ENCODE results near the gene MGMT.

MGMT gene

DNA sequence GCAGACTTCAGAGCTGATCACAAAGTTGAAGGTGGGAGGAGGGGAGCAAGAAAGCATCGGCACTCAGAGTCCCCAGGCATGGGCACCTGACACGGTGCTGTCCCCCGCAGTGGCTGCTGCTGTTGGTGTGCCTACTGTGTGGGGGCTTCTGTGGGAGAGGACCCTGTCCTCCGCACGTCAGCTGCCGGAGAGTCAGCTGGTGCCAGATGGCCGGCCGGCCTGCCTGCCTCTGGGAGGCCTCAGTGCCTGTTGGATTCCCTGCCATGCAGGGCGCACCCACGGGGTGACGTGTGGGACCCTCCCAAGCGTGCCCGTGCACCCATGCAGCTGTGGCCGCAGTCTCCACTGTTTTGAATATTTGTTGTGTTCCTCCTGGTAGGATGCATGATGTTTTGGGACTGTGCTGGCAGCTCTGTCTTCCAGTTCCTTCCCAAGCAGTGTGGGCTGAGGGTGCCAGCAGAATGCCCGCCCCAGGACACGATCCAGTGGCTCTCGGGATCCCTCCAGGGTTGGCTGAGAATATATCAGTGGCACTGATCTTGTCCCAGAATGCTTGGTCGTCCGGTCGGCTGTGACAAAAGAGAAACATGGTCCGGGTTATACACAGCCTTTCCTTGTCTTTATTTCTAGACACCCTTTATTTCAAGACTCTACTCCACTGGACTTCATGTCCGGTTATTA is 185.6 kb downstream of the MGMT start:
- Mint-ChIP-seq H3K4me3 (no peak overlapping the region), H3K9me3 (no peaks in the 10 kb centered on the region), H3K27me3 (no peaks in the 10 kb centered on the region), H3K36me3 (ENCODE audit: low read depth) (peaks cover 3% of the 10 kb centered on the region), H3K27ac (no peak overlapping the region), H3K4me1 (peaks cover 2% of the 10 kb centered on the region)
- DNase-seq, result no peak
- no peak for ATAC-seq

DNA sequence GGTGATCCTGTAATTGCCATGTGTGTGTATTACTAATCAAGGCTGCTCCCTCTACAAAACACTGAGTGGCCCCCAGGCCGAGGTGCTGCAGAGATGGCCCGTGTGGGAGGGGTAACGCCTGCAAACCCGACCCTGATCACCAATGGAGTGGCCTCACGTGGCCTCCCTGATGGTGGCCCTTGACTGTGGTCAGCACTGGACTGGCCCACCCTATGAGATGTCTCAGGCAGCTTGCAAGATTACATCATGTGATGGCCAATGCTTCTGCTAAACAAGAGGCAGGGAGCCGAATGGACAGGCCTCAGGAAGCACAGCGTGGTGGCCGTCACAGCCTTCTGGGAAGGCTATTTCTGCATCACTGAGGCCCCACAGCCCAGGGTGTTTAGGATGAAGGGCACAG is 186.4 kb downstream of the MGMT start:
- no peak overlapping the region for H3K4me3 Mint-ChIP-seq
- peaks cover 7% of the 10 kb centered on the region for H3K36me3 Mint-ChIP-seq (ENCODE audit: low read depth)
- no peaks in the 10 kb centered on the region for H3K27me3 Mint-ChIP-seq
- peaks cover 2% of the 10 kb centered on the region for H3K4me1 Mint-ChIP-seq
- ATAC-seq (no peak), DNase-seq (no peak)
- H3K9me3 Mint-ChIP-seq, result peaks cover 3% of the 10 kb centered on the region
- peak overlapping the region; percentile 42 for H3K27ac Mint-ChIP-seq

DNA sequence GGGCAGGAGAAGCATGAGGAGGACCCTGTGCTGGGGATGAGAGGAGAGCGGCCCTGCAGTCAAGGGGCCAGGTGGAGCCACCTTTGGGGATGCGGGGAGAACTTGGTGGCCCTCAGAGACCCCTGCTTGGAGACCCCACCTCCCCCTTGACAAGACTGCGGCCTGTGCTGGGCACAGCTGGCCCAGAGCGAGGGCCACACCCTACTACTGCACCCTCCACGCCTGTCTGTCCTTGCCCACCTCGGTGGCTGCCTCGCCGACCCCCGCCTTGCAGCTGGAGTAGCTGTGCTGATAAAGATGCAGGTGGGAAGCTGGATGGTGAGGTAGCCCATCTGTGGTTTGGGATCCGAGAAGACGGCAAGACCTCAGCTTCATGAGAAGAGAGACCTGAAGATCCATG is 186.8 kb downstream of the MGMT start:
- H3K9me3 Mint-ChIP-seq, result peaks cover 3% of the 10 kb centered on the region
- H3K27ac Mint-ChIP-seq, result peak overlapping the region; percentile 42
- no peaks in the 10 kb centered on the region for H3K27me3 Mint-ChIP-seq
- H3K4me1 Mint-ChIP-seq, result peaks cover 2% of the 10 kb centered on the region
- no peak overlapping the region for H3K4me3 Mint-ChIP-seq
- DNase-seq (no peak), ATAC-seq (no peak)
- H3K36me3 Mint-ChIP-seq (ENCODE audit: low read depth), result peaks cover 7% of the 10 kb centered on the region

DNA sequence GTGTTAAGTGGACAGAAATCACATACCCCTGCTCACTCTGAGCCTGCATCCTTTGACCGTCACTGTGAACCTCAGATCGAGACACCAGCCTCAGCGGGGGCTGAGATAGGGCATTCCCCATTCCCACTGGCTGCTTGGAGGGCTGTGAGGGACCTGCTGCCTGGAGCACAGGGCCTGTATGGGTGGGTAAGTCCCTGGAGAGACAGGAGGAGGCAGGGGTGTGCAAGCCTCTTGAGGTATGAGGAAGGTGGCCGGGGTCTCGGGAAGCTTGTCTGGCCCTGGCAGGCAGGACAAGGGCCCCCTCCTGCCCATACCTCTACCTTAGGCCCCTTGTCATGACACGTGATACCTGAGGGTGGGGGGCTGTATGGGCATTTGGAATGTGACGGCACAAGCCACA is 187.4 kb downstream of the MGMT start:
- Mint-ChIP-seq H3K4me1 (peaks cover 2% of the 10 kb centered on the region), H3K27ac (no peak overlapping the region), H3K9me3 (peaks cover 6% of the 10 kb centered on the region), H3K27me3 (no peaks in the 10 kb centered on the region), H3K36me3 (ENCODE audit: low read depth) (peaks cover 8% of the 10 kb centered on the region), H3K4me3 (no peak overlapping the region)
- no peak for ATAC-seq
- DNase-seq, result no peak

DNA sequence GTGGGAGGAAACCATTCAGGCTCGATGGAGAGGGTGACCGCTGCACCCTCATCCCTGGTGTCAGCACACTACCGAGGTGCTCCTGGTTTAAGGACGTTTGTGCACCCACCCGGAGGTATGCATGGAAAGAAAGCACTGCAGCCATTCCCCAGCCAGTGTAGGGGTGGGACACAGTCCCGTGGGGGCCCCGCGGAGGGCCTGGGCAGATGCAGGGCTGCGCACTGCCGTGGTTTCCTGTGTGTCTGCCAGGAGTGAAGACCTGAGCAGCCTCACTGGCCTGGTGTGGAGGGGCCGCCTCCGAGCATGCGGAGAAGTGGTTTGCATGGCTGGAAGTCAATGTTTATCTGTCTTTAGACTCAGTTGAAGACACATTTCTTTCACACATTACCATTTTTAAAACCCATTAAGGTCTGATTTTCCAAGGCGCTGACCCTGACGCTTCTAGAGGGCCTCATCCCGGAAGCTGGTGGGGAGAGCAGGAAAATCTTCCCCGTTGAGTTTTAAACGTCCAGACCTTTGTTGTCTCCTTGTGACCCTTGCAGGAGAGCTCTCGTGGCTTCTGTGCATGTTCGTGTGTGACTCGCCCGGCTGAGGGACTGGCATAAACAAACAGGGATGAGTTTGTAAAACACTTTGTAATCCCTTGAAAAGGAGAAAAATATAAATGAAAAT is 188.1 kb downstream of the MGMT start:
- Mint-ChIP-seq H3K4me1 (peaks cover 2% of the 10 kb centered on the region), H3K9me3 (peaks cover 10% of the 10 kb centered on the region), H3K36me3 (ENCODE audit: low read depth) (peaks cover 9% of the 10 kb centered on the region), H3K4me3 (no peak overlapping the region), H3K27ac (no peak overlapping the region), H3K27me3 (no peaks in the 10 kb centered on the region)
- DNase-seq (no peak), ATAC-seq (no peak)

DNA sequence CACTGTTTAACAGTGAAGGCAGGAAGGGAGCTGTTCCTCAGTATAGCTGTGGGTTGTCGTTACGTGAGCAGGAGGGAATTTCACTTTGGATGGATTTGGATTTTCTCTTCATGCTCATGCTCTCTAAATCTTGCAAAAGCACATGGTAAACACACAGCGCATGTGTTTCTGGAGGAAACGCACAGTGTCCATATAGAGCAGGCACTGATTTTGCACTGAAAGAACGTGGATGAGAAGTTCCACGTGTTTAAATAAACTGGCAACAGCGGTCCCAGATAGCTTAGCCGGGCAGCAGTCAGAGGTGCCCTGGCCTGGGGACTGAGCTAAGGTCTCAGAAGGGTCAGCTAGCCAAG is 188.6 kb downstream of the MGMT start:
- DNase-seq, result no peak
- Mint-ChIP-seq H3K27ac (no peak overlapping the region), H3K27me3 (no peaks in the 10 kb centered on the region), H3K4me1 (peaks cover 2% of the 10 kb centered on the region), H3K9me3 (peaks cover 11% of the 10 kb centered on the region), H3K36me3 (ENCODE audit: low read depth) (peaks cover 9% of the 10 kb centered on the region), H3K4me3 (no peak overlapping the region)
- no peak for ATAC-seq

DNA sequence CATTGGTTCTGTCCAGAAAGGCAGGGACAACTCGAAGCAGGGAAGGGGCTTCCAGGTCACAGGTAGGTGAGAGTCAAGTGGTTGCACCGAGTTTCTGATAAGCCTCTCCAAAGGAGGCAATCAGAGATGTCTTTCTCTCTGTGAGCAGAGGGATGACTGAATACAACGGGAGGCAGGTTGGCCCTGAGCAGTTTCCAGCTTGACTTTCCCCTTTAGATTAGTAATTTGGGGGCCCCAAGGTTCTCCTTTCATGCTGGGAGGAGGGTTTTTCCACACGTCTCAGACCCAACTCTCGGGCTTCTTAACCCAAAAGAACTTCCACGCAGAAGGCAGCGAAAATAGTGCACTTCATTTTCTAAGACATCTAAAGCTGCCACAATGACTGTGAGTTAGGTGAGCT is 189.6 kb downstream of the MGMT start:
- Mint-ChIP-seq H3K4me3 (no peak overlapping the region), H3K9me3 (peaks cover 18% of the 10 kb centered on the region), H3K27ac (no peak overlapping the region), H3K36me3 (ENCODE audit: low read depth) (peaks cover 16% of the 10 kb centered on the region), H3K4me1 (peaks cover 2% of the 10 kb centered on the region), H3K27me3 (no peaks in the 10 kb centered on the region)
- ATAC-seq, result no peak
- no peak for DNase-seq

DNA sequence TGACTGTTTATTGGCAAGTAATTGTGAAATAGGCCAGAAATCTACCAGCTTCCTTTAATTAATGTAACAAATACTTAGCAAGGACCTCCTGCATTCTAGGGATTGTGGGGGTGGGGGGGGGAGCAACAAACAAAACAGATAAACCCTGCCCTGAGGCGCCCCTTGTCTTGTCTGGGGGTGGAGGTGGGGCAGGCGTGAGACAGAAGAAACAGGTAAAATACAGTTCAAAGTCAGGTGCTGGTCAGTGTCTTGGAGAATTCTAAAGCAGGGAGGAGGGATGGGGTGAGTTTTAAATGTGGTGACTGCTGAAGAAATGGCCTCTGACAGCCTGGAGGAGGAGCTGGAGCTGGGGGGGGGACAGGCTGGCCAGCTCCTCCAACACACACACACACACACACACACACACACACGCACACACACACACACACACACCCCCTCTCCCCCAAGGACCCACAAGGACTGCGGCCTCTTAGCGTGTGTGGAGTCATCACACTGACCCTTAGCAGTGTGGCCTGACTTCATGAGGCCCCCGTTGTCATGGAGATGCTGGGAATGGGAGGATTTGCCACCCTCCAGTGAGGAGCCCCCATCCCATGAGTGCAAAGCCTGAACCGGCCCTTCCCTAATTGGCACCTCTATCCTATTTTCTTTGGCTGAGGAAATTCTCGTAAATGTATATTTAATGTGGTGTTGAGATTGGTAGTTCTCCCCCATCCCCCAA is 190.4 kb downstream of the MGMT start:
- H3K4me3 Mint-ChIP-seq, result no peak overlapping the region
- H3K27ac Mint-ChIP-seq, result no peak overlapping the region
- H3K36me3 Mint-ChIP-seq (ENCODE audit: low read depth), result peaks cover 16% of the 10 kb centered on the region
- no peak for DNase-seq
- ATAC-seq, result no peak
- no peaks in the 10 kb centered on the region for H3K27me3 Mint-ChIP-seq
- H3K4me1 Mint-ChIP-seq, result peaks cover 2% of the 10 kb centered on the region
- H3K9me3 Mint-ChIP-seq, result peaks cover 18% of the 10 kb centered on the region

DNA sequence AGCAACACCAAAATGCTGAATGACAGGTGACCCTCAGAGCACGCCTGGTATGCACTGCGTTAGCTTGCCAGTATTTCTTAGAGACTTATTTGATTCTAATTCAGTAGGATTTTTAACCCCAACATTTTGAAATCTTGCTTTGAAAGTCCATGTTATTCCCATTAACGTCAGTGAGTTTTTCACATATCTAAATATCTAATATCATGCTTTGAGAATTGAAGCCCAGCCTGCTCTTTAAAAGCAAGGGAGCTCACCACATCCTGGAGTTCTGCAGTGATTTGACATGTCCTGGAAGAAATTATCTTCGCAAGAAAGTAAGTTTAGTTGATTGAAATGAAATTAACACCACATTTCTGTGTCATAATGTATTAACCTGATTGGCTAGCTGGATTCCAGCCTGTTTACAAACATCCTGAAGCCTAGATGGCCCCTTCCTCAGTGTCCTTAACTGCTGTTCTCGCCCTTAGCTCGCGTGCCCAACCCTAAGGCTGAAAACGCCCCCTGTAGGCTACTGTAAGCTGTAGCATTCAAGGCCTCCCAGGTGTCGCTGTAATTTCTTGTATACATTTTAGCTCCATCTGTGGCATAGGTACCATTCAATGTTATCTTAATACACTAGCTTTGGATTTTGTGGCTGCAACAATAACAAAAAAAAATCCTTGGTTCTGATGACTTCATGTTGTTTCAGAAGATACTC is 191.5 kb downstream of the MGMT start:
- Mint-ChIP-seq H3K36me3 (ENCODE audit: low read depth) (peaks cover 16% of the 10 kb centered on the region), H3K27me3 (no peaks in the 10 kb centered on the region), H3K27ac (no peak overlapping the region), H3K4me3 (no peak overlapping the region), H3K9me3 (peaks cover 20% of the 10 kb centered on the region), H3K4me1 (peaks cover 1% of the 10 kb centered on the region)
- no peak for DNase-seq
- no peak for ATAC-seq

DNA sequence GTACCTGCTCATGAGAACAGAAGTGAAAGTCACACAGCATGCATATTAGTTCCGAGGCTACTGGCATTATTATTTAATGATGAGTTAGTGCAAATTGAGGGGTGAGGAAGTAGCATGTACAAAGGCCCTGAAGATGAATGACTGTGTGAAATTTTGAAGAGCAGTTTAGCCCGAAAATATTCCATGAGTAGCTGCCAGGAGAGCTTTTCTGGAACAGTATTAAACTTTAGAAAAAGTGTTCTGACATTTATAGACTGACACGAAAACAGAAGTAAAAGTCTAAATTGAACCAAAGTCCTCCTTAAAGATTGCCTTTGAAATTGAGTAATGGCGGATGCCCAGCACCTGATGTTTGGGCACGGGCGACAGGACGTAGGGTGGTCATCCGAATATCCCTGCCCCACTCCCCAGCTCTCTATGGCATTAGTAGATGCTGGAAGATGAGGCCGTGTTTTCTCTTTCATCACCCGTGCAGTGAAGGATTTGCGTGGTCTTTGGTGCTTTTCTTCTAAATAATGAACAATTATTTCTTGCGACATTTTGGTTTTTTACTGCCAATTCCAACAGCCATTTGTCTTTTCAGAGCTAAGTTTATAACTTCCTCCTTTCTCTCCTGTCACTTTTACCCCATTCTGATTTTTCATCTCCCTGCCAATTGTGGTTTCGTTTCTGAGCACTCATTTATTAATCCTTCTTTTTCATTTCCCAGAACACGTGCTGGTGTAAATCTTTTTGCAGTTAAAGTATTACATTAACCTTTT is 192.6 kb downstream of the MGMT start:
- peaks cover 23% of the 10 kb centered on the region for H3K36me3 Mint-ChIP-seq (ENCODE audit: low read depth)
- no peak overlapping the region for H3K27ac Mint-ChIP-seq
- DNase-seq (no peak), ATAC-seq (no peak)
- peaks cover 29% of the 10 kb centered on the region for H3K9me3 Mint-ChIP-seq
- no peaks in the 10 kb centered on the region for H3K4me1 Mint-ChIP-seq
- no peaks in the 10 kb centered on the region for H3K27me3 Mint-ChIP-seq
- H3K4me3 Mint-ChIP-seq, result no peak overlapping the region

DNA sequence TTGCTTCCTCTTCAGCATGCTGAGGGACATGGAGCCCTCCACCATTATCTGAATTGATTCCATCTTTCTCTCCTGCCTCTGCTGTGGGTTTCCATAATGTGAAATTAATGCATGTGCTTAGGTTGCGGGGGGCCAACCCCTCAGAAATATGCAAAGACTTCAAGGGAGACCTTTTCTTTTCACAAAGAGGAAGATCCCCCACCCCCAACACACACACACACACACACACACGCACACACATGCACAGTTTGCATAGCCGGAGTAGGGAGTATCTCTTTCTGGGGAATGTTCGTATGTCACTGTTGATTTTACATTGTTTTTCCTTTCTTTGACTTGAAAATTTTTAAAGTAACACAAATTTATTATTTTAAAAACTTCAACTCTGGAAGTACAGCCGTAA is 193.5 kb downstream of the MGMT start:
- Mint-ChIP-seq H3K9me3 (peaks cover 35% of the 10 kb centered on the region), H3K4me3 (no peak overlapping the region), H3K4me1 (no peaks in the 10 kb centered on the region), H3K27ac (no peak overlapping the region), H3K27me3 (no peaks in the 10 kb centered on the region), H3K36me3 (ENCODE audit: low read depth) (peaks cover 23% of the 10 kb centered on the region)
- ATAC-seq (no peak), DNase-seq (no peak)

DNA sequence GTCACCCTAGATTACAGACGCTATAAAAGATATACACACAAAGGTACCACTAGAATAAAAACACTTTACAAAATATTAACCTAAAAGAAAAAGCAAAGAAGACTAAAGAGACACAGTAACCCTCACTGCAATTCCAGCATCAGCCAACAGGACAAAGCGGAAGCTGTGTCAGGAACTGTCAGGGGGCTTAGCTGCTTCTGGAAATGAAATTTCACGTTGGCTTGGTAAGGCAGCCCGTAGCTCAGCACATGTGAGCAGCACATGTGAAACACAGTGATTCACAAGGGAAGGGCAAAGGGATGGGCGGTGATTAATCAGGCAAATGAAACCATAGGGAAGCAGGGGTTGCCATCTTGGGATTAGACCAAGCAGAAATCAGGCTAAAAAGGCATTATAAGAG is 195.4 kb downstream of the MGMT start:
- H3K27me3 Mint-ChIP-seq, result no peaks in the 10 kb centered on the region
- no peak overlapping the region for H3K4me3 Mint-ChIP-seq
- peaks cover 38% of the 10 kb centered on the region for H3K9me3 Mint-ChIP-seq
- ATAC-seq (no peak), DNase-seq (no peak)
- no peaks in the 10 kb centered on the region for H3K4me1 Mint-ChIP-seq
- H3K27ac Mint-ChIP-seq, result no peak overlapping the region
- H3K36me3 Mint-ChIP-seq (ENCODE audit: low read depth), result peaks cover 25% of the 10 kb centered on the region

DNA sequence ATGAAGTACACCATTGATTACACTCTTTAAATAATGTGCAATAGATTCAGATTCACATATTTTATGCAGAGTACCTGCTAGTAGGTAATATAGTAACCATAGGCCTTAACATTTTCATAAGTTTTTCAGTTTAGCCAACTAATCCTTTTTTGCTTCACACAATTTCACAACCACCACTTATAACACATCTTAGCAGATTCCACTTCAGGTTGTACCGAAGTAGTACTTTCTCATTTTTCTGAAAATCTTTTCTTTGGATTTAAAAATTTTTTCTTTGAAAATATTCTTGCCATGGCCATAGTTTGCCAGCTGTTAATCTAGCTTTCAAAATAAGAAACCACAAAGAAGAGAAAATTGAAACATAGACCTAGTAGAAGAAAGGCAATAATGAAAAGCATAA is 203.1 kb downstream of the MGMT start:
- Mint-ChIP-seq H3K27me3 (no peaks in the 10 kb centered on the region), H3K9me3 (peaks cover 37% of the 10 kb centered on the region), H3K4me3 (no peak overlapping the region), H3K27ac (no peak overlapping the region), H3K4me1 (peaks cover 4% of the 10 kb centered on the region), H3K36me3 (ENCODE audit: low read depth) (peaks cover 42% of the 10 kb centered on the region)
- DNase-seq (no peak), ATAC-seq (no peak)

DNA sequence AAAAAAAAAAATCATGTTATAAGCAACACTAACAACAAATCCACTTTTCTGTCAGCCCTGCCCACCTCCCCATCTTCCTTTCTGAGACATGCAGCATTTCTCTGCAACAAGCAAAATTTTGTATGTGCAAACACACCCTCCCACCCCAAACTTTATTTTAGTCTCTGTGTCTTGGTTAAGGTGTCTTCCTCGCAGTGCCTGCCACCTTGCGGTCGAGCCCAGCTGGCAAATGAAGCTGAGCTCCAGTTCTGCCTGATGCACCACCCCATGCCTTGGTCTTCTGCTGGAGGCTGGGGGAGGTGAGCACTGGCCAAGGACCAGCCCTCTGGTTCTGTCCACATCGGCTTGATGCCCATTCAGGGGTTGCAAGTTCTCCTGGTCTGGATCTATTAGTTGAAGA is 206.3 kb downstream of the MGMT start:
- Mint-ChIP-seq H3K4me3 (no peak overlapping the region), H3K27ac (no peak overlapping the region), H3K9me3 (peaks cover 21% of the 10 kb centered on the region), H3K27me3 (no peaks in the 10 kb centered on the region), H3K36me3 (ENCODE audit: low read depth) (peaks cover 33% of the 10 kb centered on the region), H3K4me1 (peaks cover 4% of the 10 kb centered on the region)
- ATAC-seq (no peak), DNase-seq (no peak)

Measured in activated naive CD8-positive, alpha-beta T cell treated with anti-CD3 and anti-CD28 coated beads, Interleukin-2, amount 50 U/mL, for 24 hours (primary cell).